Retinal pigment epithelial cell (primary cell): ENCODE measurements around the gene HNRNPLL.
"Not testable (repeated sequence)": the region's sequence is repeated elsewhere in the genome, so short reads cannot be mapped to it uniquely, and the experiment has no call there.

Experiments
- DNase-seq: peaks from one replicate; pipeline ENCODE4 v3.0.0-alpha.2; 2010; ENCODE audit warnings: low read depth
- H3K4me3 ChIP-seq: 2 replicates; pipeline ENCODE4 v1.5.1; 2011; ENCODE audit warnings: mild to moderate bottlenecking, low read length, control low read depth, moderate library complexity
- TF ChIP-seq, protein P1 (sequence below): conservative IDR thresholded peaks from 2 replicates; pipeline ENCODE4 v1.5.1; 2011; ENCODE audit warnings: low read depth, low read length, control low read depth, inconsistent platforms

Gene HNRNPLL

GRCh38 chr2:38602732-38603401 is at the start of gene HNRNPLL:
TSS of gene HNRNPLL (minus strand) at chr2:38602928. CDS start at chr2:38602626, 302 bp downstream.
- TF ChIP-seq, protein P1, sequence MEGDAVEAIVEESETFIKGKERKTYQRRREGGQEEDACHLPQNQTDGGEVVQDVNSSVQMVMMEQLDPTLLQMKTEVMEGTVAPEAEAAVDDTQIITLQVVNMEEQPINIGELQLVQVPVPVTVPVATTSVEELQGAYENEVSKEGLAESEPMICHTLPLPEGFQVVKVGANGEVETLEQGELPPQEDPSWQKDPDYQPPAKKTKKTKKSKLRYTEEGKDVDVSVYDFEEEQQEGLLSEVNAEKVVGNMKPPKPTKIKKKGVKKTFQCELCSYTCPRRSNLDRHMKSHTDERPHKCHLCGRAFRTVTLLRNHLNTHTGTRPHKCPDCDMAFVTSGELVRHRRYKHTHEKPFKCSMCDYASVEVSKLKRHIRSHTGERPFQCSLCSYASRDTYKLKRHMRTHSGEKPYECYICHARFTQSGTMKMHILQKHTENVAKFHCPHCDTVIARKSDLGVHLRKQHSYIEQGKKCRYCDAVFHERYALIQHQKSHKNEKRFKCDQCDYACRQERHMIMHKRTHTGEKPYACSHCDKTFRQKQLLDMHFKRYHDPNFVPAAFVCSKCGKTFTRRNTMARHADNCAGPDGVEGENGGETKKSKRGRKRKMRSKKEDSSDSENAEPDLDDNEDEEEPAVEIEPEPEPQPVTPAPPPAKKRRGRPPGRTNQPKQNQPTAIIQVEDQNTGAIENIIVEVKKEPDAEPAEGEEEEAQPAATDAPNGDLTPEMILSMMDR = peak; percentile 8
- peak within 1 kb of the TSS; percentile 90 for H3K4me3 ChIP-seq
- DNase-seq = peak; percentile 86

GRCh38 chr2:38650717-38651116 is 48.0 kb upstream of the HNRNPLL start:
- TF ChIP-seq, protein P1 = no peak
- DNase-seq = no peak
- no peak overlapping the region for H3K4me3 ChIP-seq

DNA sequence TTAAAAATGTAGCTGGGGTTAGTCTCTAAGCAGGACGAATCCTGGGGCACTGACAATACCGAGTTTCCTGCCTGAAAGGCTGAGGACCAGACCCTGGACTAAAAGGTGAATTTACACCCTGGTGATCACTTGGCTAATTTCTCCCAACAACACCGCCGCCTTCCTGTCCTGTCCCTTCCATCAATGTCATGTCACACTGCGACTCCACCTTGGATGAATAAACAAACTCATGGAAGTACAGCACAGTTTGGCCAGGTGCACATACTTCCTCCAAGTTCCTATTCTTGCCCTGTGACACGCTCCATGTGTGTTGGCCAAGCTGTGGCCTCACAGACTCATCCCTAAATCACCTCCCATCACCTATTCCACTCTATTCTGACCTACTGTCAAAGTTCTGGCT is 47.3 kb upstream of the HNRNPLL start:
- DNase-seq = no peak
- H3K4me3 ChIP-seq = no peak overlapping the region
- TF ChIP-seq, protein P1 = no peak

DNA sequence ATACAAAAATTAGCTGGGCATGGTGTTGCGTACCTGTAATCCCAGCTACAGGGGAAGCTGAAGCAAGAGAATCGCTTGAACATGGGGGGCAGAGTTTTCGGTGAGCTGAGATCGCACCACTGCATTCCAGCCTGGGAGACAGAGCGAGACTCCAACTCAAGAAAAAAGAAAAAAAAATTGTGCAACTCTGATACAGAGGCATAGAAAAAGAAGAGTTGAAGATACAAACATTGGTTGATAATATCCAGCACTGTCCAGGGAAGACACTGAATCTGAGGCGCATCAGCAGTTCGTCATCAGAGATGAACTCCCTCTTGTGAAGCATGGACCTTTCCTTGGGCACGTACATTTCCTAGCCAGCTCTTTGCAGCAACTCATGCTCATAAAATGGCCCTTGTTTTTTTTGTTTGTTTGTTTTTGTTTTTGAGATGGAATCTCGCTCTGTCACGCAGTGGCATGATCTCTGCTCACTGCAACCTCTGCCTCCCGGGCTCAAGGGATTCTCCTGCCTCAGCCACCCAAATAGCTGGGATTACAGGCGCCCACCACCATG is 46.5 kb upstream of the HNRNPLL start:
- DNase-seq = no peak
- TF ChIP-seq, protein P1 = no peak
- H3K4me3 ChIP-seq = no peak overlapping the region

- no peak for DNase-seq
- H3K4me3 ChIP-seq = no peak overlapping the region
Observed at GRCh38 chr2:38648107-38648761, 45.5 kb upstream of the HNRNPLL start.

DNA sequence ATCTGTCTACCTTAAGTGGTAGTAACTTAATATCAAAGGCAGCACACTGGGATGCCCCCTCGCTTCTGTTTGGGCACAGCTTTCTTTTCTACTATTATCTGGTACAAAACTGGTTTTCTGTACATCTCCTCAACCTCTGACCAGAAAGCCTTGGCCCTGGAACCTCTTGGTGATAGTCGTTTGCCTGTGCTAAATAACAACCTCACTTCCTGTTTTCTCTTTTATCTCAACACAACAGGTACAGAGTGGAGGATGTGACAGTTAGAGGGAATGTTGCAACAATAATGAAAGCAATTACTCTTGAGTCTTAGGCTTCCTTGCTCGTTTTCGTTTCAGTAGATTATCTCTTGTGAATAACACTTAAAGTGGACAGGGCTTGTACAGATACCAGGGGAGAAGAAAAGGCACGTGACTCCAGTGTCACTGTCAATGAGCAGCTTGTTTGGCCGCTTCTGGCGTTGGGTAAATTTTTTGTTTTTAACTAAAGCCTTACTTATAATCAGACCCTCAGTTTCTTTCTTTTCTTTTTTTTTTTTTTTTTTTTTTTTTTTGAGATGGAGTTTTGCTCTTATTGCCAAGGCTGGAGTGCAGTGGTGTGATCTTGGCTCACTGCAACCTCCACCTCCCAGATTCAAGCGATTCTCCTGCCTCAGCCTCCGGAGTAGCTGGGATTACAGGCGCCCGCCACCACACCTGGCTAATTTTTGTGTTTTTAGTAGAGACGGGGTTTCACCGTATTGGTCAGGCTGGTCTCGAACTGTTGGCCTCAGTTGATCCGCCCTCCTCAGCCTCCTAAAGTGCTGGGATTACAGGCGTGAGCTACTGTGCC is 41.2 kb upstream of the HNRNPLL start:
- DNase-seq, H3K4me3 ChIP-seq: not testable (repeated sequence)

More at GRCh38 chr2:38648107-38648761, 45.5 kb upstream of the HNRNPLL start:
- TF ChIP-seq, protein P1 = no peak

DNA sequence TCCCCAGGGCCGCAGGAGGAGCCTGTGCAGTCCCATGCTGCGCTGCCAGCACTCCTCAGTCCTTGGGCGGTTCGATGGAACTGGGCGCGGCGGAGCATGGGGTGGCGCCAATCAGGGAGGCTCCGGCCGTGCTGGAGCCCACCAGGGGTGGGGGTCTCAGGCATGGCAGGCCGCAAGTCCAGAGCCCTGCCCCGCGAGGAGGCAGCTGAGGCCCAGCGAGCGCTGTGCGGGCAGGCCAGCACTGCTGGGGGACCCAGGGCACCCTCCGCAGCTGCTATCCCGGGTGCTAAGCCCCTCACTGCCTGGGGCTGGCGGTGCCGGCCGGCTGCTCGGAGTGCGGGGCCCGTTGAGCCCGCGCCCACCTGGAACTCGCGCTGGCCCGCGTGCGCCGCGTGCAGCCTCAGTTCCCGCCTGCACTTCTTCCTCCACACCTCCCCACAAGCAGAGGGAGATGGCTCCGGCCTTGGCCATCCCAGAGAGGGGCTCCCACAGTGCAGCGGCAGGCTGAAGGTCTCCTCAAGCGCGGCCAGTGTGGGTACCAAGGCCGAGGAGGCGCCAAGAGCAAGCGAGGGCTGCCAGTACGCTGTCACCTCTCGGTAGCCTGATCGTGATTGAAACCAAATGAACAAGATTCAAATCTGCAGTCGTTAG is 40.4 kb upstream of the HNRNPLL start:
- TF ChIP-seq, protein P1 = no peak
- no peak overlapping the region for H3K4me3 ChIP-seq
- DNase-seq = no peak

GRCh38 chr2:38642373-38643017 is 39.8 kb upstream of the HNRNPLL start:
- DNase-seq, H3K4me3 ChIP-seq: not testable (repeated sequence)
